ENCODE results near the gene LPAR3. TPM values are rescaled to one million over a fixed set of nuclear protein-coding genes. Genes with fewer than 3 reads are reported as not detected.

The LPAR3 gene
- total RNA-seq, 4 donors from 2014 or later, result 0.40 to 1.4 (median 0.78) TPM; not detected in 1

- WGBS, 2 donors, result 40 to 52% methylated on average over 4 of the region's 4 CpGs
- H3K36me3 ChIP-seq, result no peaks in the 10 kb centered on the region
- no peaks in the 10 kb centered on the region for H3K9me3 ChIP-seq
- peaks cover 3 to 5% of the 10 kb centered on the region in 2 donors for H3K4me1 ChIP-seq
- H3K27ac ChIP-seq, result no peak overlapping the region
- H3K4me3 ChIP-seq (replicated peaks in 1 of 3), result no peak overlapping the region
- intact Hi-C loops (cut with DNase I), result no loop called here
- H3K27me3 ChIP-seq, result no peaks in the 10 kb centered on the region
- TF ChIP-seq, protein P1, sequence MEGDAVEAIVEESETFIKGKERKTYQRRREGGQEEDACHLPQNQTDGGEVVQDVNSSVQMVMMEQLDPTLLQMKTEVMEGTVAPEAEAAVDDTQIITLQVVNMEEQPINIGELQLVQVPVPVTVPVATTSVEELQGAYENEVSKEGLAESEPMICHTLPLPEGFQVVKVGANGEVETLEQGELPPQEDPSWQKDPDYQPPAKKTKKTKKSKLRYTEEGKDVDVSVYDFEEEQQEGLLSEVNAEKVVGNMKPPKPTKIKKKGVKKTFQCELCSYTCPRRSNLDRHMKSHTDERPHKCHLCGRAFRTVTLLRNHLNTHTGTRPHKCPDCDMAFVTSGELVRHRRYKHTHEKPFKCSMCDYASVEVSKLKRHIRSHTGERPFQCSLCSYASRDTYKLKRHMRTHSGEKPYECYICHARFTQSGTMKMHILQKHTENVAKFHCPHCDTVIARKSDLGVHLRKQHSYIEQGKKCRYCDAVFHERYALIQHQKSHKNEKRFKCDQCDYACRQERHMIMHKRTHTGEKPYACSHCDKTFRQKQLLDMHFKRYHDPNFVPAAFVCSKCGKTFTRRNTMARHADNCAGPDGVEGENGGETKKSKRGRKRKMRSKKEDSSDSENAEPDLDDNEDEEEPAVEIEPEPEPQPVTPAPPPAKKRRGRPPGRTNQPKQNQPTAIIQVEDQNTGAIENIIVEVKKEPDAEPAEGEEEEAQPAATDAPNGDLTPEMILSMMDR (IDR thresholded peaks at IDR 0.05), result no peak
- TF ChIP-seq POLR2A (IDR thresholded peaks at IDR 0.05), result no peak
- DNase-seq, result no peak
Measured at GRCh38 chr1:84928979-84929378, 36.0 kb upstream of the LPAR3 start.

DNA sequence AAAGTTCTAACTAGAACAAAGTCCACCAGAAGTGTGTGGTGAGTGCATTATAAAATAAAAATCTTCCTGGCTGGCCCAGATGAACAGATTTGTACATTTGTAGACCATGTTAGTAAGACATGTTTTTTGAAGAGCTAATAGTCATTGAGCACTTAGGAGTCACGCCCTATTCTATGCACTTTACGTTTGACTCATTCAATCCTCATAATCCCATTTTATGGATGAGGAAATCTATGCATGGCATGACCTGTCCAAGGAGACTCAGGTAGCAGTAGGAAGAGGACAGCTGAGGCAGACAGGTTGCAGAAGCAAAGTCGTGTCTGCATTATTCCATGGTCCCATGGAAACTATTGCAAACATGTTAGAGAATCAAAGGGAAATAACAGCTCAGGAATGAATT is 30.3 kb upstream of the LPAR3 start:
- TF ChIP-seq, protein P1 (IDR thresholded peaks at IDR 0.05), result no peak
- TF ChIP-seq POLR2A (IDR thresholded peaks at IDR 0.05), result no peak

GRCh38 chr1:84920159-84920558 is 27.2 kb upstream of the LPAR3 start:
- WGBS, 2 donors, result 96 to 97% methylated on average over 1 of the region's 1 CpG
- Histone ChIP-seq H3K27me3 (no peaks in the 10 kb centered on the region), H3K9me3 (no peaks in the 10 kb centered on the region), H3K4me3 (replicated peaks in 1 of 3) (no peak overlapping the region), H3K4me1 (no peaks in the 10 kb centered on the region), H3K36me3 (no peaks in the 10 kb centered on the region), H3K27ac (no peak overlapping the region)
- no peak for DNase-seq
- intact Hi-C loops (cut with DNase I), result no loop called here
- TF ChIP-seq POLR2A (IDR thresholded peaks at IDR 0.05), result no peak
- TF ChIP-seq, protein P1 (IDR thresholded peaks at IDR 0.05), result no peak

More for the DNA sequence above, 30.3 kb upstream of the LPAR3 start:
- Histone ChIP-seq H3K27me3 (no peaks in the 10 kb centered on the region), H3K4me1 (no peaks in the 10 kb centered on the region), H3K4me3 (replicated peaks in 1 of 3) (no peak overlapping the region), H3K9me3 (no peaks in the 10 kb centered on the region), H3K36me3 (no peaks in the 10 kb centered on the region), H3K27ac (no peak overlapping the region)
- intact Hi-C loops (cut with DNase I), result no loop called here
- WGBS, 2 donors, result 85 to 92% methylated on average over 3 of the region's 3 CpGs
- DNase-seq, result no peak

GRCh38 chr1:84919461-84919970 is 26.5 kb upstream of the LPAR3 start:
- TF ChIP-seq, protein P1 (IDR thresholded peaks at IDR 0.05), result no peak
- no peak for TF ChIP-seq POLR2A (IDR thresholded peaks at IDR 0.05)
- no peak for DNase-seq
- no peaks in the 10 kb centered on the region for H3K4me1 ChIP-seq
- no peaks in the 10 kb centered on the region for H3K9me3 ChIP-seq
- 65 to 74% methylated on average over 4 of the region's 4 CpGs for WGBS, 2 donors
- intact Hi-C loops (cut with DNase I), result no loop called here
- no peak overlapping the region for H3K27ac ChIP-seq
- no peak overlapping the region for H3K4me3 ChIP-seq (replicated peaks in 1 of 3)
- no peaks in the 10 kb centered on the region for H3K36me3 ChIP-seq
- no peaks in the 10 kb centered on the region for H3K27me3 ChIP-seq

GRCh38 chr1:84918726-84919336 is 25.8 kb upstream of the LPAR3 start:
- no peak for DNase-seq
- WGBS, 2 donors, result 81 to 86% methylated on average over 5 of the region's 5 CpGs
- H3K9me3 ChIP-seq, result no peaks in the 10 kb centered on the region
- H3K27me3 ChIP-seq, result no peaks in the 10 kb centered on the region
- no peak overlapping the region for H3K27ac ChIP-seq
- H3K36me3 ChIP-seq, result no peaks in the 10 kb centered on the region
- intact Hi-C loops (cut with DNase I), result no loop called here
- H3K4me1 ChIP-seq, result no peaks in the 10 kb centered on the region
- H3K4me3 ChIP-seq (replicated peaks in 1 of 3), result no peak overlapping the region
- TF ChIP-seq, protein P1 (IDR thresholded peaks at IDR 0.05), result no peak
- no peak for TF ChIP-seq POLR2A (IDR thresholded peaks at IDR 0.05)
